Right renal cortex interstitium (tissue), 3 donors: ENCODE measurements around the gene SYN1. TPM values are rescaled to one million over a fixed set of nuclear protein-coding genes. Genes with fewer than 3 reads are reported as not detected.

Experiments used
- DNase-seq, 3 donors: peaks; one replicate each; pipeline ENCODE4 v3.0.0-alpha.2; 2013; ENCODE audit warnings: low read depth in 3 of 3, low spot score in 2 of 3
- polyA plus RNA-seq, 3 donors: library from polyadenylated mRNA; unstranded; fragments of 120-200 nt; gene quantifications; one replicate each; pipeline ENCODE4 v1.2.1, GENCODE V29; 2013; ENCODE audit not compliant: insufficient read length in 3 of 3

Gene SYN1
- polyA plus RNA-seq, 3 donors, result 5.6 to 6.5 (median 6.4) TPM

DNA sequence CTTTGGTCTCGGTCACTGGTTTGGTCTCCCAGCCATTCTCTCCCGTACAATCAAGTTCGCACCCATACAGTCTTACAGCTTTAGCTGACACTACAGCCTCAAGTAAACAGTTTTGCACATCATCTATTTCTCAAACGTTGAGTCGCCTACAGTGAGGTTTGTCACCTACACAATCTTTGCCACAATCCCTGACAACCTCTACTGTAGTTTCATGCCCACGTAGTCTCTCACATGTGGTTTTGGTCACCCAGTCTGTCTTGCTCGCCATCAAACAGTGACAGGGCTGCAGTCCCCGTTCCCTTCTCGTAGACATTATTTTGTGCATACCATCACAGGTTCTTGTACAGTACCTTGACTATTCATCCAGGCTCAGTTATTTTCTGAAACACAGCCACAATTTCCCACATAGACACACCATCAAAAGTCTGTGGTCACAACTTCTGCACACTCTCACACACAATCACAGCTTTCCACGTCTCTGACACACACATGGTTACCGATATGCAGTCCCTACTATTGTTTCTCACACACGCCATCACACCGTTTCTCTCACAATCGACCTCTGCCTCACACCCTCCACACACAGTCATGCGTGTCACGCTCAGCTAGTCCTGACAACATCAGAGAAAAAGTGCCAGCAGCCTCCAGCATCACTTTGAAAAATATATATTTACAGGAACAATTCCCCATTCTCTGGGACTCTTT, 15.4 kb upstream of the SYN1 start:
- DNase-seq, result no peak

DNA sequence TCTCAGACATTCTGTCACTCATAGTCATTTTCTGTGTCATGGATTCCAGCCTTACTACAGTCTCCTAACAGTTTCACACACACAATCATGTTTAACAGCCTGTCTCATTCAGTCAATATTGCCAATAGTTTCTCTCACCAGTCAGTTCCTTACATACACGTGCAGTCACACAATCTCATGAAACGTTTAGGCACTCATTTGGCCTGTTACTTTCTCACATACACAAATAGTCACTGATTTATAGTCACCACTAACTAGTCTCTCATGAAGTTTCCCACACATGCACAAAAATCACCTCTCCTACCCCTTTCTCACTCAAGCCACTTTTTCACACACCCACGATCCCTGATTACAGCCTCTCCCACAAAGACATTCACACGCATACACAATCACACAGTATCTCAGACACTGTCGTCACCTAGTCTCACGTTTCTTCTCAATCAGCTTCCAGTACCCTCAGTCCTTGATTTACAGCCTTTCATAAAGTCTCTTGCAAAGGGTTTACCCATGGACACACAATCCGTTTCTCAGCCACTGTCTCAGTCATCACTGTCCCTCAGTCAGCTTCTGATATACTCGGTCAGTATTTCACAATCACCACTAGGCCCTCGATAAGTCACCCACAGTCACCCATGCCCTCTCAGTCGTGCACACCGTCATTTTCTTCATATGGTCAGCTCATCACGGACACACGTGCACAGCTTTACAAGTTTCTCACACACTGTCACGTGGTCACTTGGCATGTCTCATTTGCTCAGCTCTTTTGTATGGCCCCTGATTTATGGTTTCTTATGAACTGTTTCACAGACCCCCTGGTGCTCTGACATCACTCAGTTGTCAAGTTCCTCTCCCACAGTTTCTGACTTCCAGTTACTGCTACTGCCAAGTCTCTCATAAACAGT, 14.3 kb upstream of the SYN1 start:
- no peak for DNase-seq

GRCh38 chrX:47632666-47633065, 13.0 kb upstream of the SYN1 start:
- DNase-seq, result no peak

DNA sequence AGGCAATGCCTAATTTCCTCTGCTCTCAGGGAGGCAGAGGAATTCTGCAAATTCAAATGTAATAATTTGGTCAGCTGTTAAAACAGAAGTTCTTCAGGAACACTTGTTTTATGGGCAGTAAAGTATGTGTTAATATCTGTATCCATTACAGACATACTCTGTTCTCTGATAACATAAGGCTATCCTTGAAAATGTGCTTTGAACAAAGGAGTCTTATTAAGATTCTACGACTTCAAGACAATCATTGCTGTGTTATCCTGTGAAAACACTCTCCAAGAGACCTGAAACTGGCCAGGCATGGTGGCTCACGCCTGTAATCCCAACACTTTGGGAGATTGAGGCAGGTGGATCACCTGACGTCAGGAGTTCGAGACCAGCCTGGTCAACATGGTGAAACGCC, 12.0 kb upstream of the SYN1 start:
- no peak for DNase-seq

- no peak for DNase-seq
These were observed 10.0 kb upstream of the SYN1 start, which contains the start of gene CFP for GRCh38 chrX:47629419-47630200. Gene CFP, minus strand, starts transcription at chrX:47629930. Its CDS starts 86 bp downstream, at chrX:47629844.

DNA sequence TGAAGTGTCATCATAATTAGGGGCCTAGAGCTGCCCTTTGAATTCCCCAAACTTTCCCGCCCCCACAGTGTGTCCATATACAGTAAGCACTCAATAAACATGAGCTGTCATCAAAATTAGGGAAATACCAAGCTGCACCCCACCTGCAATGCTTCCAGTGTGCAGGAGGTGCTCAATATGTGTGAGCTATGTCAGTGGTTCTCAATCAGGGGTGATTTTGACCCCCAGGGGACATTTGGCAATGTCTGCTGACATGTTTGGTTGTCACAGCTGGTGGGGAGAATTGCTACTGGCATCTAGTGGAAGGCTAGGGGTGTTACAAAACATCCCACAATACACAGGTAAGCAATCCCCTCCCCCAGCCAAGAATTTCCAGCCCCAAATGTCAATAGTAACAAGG, 9.3 kb upstream of the SYN1 start:
- no peak for DNase-seq

GRCh38 chrX:47625365-47625764, 5.7 kb upstream of the SYN1 start:
- DNase-seq, result no peak

DNA sequence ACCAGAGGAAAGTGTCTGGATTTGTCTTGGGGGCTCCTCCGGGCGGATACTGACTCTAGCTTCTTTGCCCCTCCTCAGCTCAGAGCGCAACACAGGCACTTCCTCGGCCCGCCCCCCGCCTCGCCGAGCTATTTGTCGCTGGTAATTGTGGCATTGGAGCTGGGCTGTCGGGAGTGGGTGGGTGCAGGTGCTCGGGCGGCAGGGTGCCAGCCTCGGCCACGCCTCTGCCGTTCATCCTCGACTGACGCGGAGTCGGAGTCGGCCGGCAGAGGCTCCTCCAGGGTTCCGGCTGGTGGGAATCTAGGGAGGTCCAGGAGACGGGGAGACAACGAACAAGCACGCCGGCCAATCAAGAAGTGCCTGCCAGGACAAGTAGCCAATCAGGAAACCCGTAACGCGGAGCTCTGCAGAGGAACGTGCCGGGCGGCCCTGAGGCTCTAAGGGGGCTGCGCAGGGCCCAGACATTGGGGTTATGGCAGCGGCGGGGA, 3.9 kb upstream of the SYN1 start:
- DNase-seq, result peak in 2 of 3 donors; percentile 47 to 48

DNA sequence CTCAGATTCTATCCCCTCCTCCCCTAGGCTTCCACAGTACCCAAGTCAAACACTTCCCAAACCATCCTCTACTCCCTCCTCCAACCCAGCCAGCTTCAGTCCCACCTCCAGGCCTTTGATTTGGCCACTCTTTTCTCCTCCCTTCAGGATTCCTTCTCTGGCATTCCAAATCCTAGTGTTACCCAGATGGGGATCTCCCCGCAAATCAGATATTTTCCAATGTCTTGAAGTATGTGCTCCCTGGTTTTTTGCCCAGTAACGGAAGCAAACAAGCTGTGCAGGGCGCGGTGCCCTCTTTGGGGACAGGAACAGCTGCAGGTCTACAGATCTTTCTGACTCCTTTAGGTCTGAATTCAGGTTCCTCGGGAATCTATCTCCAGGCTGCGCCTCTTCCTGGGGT, 2.2 kb upstream of the SYN1 start:
- DNase-seq, result no peak

DNA sequence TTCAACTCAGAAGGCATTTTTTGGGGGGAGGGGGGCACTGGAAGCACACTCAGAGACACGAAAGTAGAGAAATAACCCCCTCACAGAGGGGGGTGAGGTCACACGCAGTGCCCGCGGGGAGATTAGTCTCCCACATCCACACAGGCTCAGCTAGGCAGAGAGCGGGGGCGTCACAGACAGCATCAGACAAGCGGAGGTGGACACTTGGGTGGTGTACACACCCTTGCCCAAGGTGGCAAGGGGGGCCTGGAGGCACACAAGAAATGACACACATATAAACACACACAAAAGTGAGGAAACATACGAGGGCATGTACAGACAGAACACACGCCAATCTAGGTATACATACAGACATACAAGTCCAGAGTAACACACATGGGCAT, 637 bp upstream of the SYN1 start:
- no peak for DNase-seq

- no peak for DNase-seq
These were observed 653 bp downstream of the SYN1 start for GRCh38 chrX:47618923-47619485.

GRCh38 chrX:47614618-47615017, 5.0 kb downstream of the SYN1 start:
- DNase-seq, result no peak

- DNase-seq, result no peak
These were observed 6.6 kb downstream of the SYN1 start for GRCh38 chrX:47613082-47613481.

DNA sequence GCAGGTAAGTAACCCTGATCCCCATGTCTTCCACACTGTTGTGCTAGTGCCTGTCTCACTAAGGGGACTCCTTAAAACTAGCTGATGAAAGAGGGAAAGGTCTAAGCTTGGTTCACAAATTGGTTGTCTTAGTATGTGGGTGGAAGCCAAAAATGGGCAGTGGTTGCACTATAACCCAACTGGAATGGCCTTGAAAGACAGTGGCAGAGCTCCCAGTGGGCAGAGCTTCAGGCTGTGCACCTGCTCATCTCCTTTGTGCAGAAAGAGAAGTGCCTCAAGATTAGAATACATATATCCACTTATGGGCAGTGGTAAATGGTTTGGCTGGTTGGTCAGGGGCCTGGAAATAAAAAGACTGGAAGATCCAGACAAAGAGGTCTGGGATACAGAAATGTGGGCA, 7.2 kb downstream of the SYN1 start:
- no peak for DNase-seq

DNA sequence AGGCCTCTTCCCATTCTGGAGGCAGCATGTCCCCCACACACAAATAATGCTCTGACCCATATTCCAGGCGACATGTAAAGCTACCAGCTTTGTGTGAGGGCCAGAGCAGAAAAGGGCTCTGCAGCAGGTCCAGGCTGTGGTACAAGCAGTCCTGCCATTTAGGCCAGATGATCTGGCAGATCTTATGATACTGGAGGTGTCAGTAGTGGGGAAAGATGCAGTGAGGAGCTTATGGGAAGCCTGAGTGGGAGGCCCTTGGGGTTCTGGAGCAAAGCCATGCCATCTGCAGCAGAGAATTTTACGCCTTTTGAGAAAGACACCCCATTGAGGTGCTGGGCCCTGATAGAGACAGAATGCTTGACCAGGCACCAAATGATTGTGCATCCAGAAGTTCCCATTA, 7.7 kb downstream of the SYN1 start:
- no peak for DNase-seq

DNA sequence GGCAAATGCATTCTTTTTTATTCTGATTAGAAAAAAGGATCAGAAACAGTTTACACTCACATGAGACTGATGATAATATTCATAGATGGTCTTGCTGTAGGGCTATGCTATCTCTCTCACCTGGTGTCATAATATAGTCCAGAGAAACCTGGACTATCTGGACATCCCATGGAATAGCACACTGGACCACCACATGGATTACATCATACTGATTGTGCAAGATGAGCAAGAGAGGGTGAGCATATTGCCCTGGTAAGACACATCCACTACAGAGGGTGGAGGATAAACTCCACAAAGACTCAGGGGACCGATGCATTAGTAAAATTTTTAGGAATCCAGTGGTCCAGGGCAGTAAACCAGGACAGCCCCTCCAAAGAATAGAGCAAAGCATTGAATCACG, 8.2 kb downstream of the SYN1 start:
- DNase-seq, result no peak

DNA sequence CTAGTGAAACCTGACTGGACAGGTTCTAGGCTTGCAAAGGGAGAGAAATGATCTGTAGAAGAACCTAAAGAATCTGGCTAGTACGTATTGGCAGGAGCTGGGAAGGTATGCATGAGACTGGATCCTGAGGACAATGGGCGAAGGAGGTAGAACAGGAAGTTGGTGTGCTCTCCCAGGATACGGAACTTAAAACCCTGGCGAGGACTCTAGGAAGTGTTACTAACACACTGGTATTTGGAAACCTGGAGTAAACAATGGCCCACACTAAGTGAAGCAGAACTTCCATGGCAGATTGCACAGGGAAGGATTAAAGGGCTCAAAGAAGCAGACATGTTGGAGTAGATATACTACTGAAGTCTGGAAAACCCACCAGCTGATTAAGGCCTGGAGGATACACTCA, 9.1 kb downstream of the SYN1 start:
- DNase-seq, result no peak

DNA sequence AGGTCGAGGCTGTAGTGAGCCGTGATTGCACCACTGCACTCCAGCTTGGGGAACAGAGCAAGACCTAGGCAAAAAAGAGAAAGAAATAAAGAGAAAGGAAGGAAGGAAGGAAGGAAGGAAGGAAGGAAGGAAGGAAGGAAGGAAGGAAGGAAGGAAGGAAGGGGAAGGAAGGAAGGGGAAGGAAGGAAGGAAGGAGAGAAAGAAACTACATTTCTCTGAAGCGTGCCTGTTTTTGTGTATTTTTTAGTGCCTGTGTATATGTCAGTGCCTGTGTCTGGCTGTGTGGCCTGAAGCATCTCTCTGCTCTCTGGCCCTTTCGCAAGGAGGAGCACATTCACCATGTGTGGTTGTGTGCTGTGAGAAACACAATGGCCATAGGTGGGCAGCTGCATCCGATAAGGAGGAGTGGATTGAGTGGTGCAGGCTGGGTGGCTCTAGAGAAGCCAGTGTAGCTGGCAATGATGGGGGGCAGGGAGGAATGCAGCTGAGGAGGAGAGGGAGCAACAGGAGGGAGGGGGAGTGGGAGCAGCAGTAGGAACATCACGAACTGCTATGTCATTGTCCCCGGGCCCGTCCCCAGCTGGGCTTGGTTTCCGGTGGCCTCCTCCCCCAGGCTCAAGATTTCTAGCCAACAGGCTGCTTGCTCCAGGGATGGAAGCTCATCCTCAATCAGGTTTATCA, 11.4 kb downstream of the SYN1 start:
- no peak for DNase-seq

DNA sequence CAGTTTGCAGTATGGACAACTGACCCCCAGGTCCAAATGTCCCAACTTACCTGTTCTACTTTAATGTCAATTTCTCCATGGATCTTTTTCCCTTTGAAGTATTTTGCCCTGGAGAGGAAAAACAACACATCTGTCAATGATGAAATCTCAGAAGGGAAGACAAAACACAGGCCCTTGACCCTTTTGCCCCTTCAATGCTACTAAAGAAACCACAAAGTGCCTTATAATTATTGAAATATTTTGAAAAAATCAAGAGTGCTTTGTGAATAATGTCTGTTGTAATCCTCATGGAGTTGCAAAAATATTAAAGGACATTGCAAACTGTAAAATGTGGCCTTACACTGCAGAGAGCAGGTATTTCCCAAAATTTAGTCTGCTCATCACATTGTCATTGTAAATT, 12.6 kb downstream of the SYN1 start:
- no peak for DNase-seq

GRCh38 chrX:47605024-47605423, 14.6 kb downstream of the SYN1 start:
- DNase-seq, result no peak
